C1 segment of cervical spinal cord (tissue), 14 donors: ENCODE results near the gene ABHD17B.
"Not testable (repeated sequence)": the region's sequence is repeated elsewhere in the genome, so short reads cannot be mapped to it uniquely, and the experiment has no call there.

ENCODE experiments used
- DNase-seq, 14 donors: peaks; one replicate each; lab custom pipeline; 2025; lab: John Stamatoyannopoulos, UW

Gene ABHD17B

DNA sequence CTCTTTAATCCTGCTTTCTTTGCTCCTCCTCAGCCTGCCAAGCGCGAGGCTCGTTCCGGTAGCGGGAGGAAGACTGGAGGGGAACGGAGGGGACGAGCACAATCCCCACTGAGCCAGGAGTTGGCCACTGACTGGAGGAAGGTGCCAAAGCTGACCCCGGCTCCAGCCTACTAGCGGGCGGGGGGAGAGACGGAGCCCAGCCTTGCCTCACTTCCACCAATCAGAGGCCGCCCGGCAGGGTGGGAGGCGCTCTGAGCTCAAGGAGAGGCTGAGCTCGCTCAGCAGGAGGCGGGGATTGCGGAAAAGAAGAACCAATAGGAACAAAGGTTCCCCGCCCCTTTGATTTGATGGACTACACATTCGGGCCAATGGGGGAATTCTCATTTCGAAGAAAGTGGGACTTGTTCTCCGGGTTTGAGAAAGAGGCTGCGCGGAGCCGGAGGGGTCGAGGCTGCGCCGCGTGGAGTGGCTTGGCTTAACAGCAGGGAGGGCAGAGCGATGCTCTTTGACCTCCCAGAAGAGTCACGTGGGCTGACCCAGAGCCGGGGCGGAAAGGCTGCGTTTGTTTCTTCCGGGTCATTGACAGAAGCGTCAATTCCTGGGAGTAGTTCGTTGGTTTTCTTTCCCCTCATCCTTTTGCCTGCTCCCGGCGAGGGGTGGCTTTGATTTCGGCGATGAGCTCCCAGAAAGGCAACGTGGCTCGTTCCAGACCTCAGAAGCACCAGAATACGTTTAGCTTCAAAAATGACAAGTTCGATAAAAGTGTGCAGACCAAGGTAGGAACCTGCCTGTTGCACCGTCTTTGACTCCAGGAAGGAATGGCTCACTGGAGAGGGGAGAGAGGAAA is at the start of gene ABHD17B, which contains the start of gene C9orf85:
TSS of gene ABHD17B (minus strand) at position 133 of the 847 bp plus-strand sequence. CDS start 36,113 bp downstream, outside the sequence.
TSS of gene C9orf85 (plus strand) at position 579 of the 847 bp plus-strand sequence. CDS start at position 675, 96 bp downstream.
- DNase-seq, result peak; percentile 96 to 100 (median 99)

DNA sequence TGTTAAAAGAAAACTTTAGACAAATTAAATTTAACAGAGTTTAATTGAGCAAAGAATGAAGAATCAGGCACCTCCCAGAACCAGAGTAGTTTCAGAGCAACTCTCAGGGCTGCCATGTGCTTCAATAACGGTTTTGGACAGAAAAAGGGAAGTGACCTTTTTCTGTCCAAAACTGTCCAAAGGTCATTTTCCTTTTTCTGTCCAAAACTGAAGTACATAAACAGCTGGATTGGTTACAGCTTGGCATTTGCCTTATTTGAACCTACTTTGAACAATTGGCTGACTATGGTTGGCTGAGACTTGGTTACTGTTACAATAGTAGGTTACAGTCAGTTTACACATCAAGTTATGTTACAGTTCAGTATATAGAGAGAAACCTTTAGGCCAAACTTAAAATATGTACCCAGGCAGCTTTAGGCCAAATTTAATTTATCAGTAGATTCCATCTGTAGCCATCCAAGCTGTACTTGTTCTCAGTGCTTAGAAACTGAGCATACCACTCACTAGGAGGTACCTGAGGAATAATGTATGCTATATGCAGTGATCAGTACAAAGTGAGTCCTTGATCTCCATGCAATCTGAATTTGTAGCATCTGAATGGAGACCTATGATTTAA is 44.4 kb upstream of the ABHD17B start:
- no peak for DNase-seq

- DNase-seq, result not testable (repeated sequence)
These were observed 43.7 kb upstream of the ABHD17B start for GRCh38 chr9:71954652-71955051.

- DNase-seq, result no peak
These were observed 33.9 kb upstream of the ABHD17B start for GRCh38 chr9:71944754-71945375.

GRCh38 chr9:71941998-71942567 is 31.1 kb upstream of the ABHD17B start:
- DNase-seq, result peak in 1 of 14 donors; percentile 18

- DNase-seq, result no peak
These were observed 30.1 kb upstream of the ABHD17B start for GRCh38 chr9:71941060-71941568.

- DNase-seq, result no peak
These were observed 26.9 kb upstream of the ABHD17B start for GRCh38 chr9:71937898-71938297.

GRCh38 chr9:71937070-71937625 is 26.2 kb upstream of the ABHD17B start:
- peak in 2 of 14 donors; percentile 7 to 11 for DNase-seq

GRCh38 chr9:71936066-71936465 is 25.1 kb upstream of the ABHD17B start:
- DNase-seq, result no peak

- DNase-seq, result no peak
These were observed 20.2 kb upstream of the ABHD17B start for GRCh38 chr9:71931166-71931565.

- DNase-seq, result no peak
These were observed 18.9 kb upstream of the ABHD17B start for GRCh38 chr9:71929791-71930440.

DNA sequence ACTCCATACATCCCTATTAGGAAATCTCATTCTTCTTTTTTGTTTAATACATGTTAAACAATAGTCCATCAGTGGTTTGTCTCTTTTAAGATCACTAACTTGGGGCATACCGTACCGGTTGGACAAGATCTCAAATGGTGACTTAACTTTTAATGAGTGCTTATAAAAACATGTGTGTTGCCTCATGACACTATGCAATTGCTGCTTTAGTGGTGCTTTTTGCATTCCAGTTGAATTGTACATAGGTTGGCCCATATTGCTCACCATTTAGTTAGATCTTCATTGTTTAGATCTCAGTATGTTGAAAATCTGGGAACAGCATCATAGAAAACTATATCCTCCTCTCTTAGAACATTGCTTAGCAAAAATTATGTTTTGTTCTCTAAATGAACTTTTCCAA is 18.2 kb upstream of the ABHD17B start:
- DNase-seq, result no peak

DNA sequence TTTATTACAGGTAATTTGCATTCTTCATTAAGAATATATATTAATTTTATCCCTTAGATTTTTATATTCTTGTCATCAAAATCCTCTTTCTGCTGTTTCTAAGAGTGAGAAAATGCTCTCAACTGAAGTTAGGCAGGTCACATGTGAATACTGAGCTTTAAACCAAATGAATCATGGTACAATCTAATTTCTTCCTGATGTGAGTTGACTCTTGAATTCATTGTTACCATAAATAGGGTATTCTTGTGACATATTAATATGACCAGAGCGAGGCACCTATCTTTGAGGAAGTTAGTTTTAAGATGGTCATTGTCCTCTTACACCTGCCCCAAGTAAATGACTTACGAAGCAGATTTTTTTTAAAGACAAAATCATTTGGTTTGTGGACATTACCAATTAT is 17.8 kb upstream of the ABHD17B start:
- no peak for DNase-seq

GRCh38 chr9:71928376-71928775 is 17.4 kb upstream of the ABHD17B start:
- no peak for DNase-seq

DNA sequence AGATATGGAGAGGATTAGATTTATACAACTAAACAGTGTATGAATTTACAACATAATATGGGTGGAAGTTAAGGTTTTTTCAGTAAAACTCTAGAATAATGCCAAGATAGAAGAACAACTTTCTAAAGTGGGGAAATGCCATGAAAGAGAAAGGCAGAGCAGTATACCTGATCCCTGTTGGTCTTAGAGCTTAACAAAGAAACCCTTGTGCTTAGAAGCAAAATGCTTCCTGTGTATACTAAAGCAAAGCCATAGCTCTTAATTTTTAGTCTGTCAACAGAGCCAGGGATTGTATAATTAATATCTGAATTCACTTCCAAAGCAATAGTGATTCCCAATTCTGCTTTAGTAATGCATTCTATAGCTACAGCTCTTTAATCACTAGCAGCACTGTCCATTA is 14.8 kb upstream of the ABHD17B start:
- no peak for DNase-seq

GRCh38 chr9:71924576-71924975 is 13.6 kb upstream of the ABHD17B start:
- no peak for DNase-seq

DNA sequence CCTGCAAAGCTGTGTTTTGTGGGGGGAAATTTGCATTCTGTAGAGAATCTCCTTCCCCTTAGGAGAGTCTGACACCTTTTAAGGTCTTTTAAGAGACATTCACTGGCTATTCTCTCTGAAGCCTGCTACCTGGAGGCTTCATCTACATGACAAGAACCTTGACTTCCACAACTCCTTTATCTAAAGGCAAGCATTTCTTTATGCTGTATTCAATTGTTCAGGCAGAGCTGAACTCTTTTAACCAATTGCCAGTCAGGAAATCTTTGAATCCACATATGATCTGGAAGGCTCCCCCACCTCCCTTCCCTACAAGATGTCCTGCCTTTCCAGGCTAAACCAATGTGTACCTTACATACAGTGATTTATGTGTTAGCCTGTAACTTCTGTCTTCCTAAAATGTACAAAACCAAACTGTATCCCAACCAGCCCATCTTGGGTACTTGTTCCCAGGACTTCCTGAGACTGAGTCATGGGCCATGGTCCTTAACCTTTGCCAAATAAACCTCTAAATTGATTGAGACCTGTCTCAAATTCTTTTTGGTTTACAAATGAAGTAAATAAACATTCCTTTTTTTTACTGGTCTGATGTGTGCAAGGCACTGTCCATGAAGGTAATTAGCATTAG is 10.3 kb upstream of the ABHD17B start:
- no peak for DNase-seq

DNA sequence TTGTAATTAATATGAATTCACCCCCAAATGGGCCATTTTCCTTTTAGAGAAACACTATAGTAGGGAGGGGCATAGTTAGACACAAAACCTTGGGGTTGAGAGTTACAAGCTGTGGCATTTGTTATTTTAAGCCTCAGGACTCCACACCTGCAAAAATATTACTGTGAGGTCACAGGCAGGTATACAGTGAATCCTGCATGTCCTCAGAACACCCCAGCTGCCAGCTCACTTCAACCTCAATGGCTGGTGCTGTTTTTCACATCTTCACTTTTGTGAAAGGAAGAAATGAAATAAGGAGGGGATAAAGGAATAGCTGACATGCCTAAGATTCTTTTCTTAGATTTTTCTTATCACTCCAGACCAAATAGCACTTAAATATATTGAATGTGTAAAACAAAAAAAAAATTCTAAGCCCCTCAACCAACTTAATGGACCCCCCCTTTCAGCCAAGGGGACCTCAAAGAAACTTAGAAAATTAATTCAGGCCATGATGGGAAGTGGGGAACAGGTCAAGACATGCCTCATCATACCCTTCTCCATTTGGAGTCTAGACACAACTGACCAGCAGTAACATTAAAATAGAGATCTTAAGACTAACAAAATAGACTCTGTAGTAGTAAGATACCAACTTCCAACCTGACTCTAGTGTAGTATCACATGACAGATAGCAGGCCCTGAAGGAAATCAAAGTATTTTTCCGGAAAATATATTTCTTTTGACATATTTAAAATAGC is 9.6 kb upstream of the ABHD17B start:
- DNase-seq, result no peak

GRCh38 chr9:71918419-71918818 is 7.4 kb upstream of the ABHD17B start:
- DNase-seq, result no peak
